HCT116 (cell line): Measurements from ENCODE around the gene ADCY1. TPM values are rescaled to one million over a fixed set of nuclear protein-coding genes. Genes with fewer than 3 reads are reported as not detected.

Source experiments
- ATAC-seq: fragments of 200-7000 bp; cut with Tn5 transposase; 2 replicates; pipeline ENCODE4 v1.9.1; 2020; ENCODE audit warnings: mild to moderate bottlenecking, moderate library complexity
- BruUV-seq: library from RNA; stranded (reverse); fragments of 400-500 nt; replicated peaks from 2 replicates; lab custom pipeline; 2021; lab: Mats Ljungman, UMichigan
- CTCF ChIA-PET: fragments of 300-600 bp; sonication (Branson Sonifier 250); formaldehyde crosslinking; loops from one replicate; lab custom pipeline; 2021; ENCODE audit warnings: antibody characterized with exemption; lab: Charles Lee
- POLR2A ChIA-PET: fragments of 300-600, 350-600 bp; sonication (Branson Sonifier 250); formaldehyde crosslinking; loops from one replicate; lab custom pipeline; 2021; ENCODE audit warnings: antibody characterized with exemption; lab: Charles Lee
- RAD21 ChIA-PET, 2 experiments: fragments of 300-600 bp; sonication (Branson Sonifier 250); formaldehyde crosslinking; loops; one replicate each; lab custom pipeline; 2023; ENCODE audit warnings: low total read pairs in 2 of 2; ENCODE audit not compliant: uncharacterized antibody in 2 of 2, unreplicated experiment in 2 of 2, low non-redundant PET in 1 of 2; lab: Charles Lee
- DNase-seq: peaks from one replicate; pipeline ENCODE4 v3.0.0-alpha.2; 2010; ENCODE audit warnings: low read depth, low spot score
- H2AFZ ChIP-seq: fragments of 200-600 bp; shearing (Covaris generic), sonication (generic); 2 replicates; pipeline ENCODE4 v1.6.1; 2017; ENCODE audit warnings: low read depth, mixed run types, mixed read lengths, antibody characterized with exemption, low read length; ENCODE audit not compliant: poor library complexity, severe bottlenecking
- H3K27ac ChIP-seq: 2 replicates; pipeline ENCODE4 v1.5.1; 2012; ENCODE audit warnings: low read depth, low read length
- H3K27me3 ChIP-seq: fragments of 200-600 bp; sonication (generic); 2 replicates; pipeline ENCODE4 v1.6.1; 2016; ENCODE audit warnings: mixed run types, low read length, mixed read lengths; ENCODE audit not compliant: insufficient read depth
- H3K36me3 ChIP-seq, 2 experiments: fragments of 200-500 bp in 1 of 2; fragments of 200-600 bp in 1 of 2; sonication (Bioruptor generic) in 1 of 2; sonication (generic) in 1 of 2; 2 replicates each; pipeline versions ENCODE4 v1.5.1 to v1.6.1; 2014 to 2016; ENCODE audit warnings: low read length in 2 of 2, inconsistent platforms in 1 of 2, mixed read lengths in 1 of 2, mixed run types in 1 of 2; ENCODE audit not compliant: insufficient read depth in 2 of 2, control insufficient read depth in 1 of 2
- H3K4me1 ChIP-seq, 2 experiments: fragments of 200-600 bp in 1 of 2; sonication (generic) in 1 of 2; 2 replicates each; pipeline versions ENCODE4 v1.5.1 to v1.6.1; 2012 to 2017; ENCODE audit warnings: low read length in 2 of 2, inconsistent platforms in 1 of 2, mild to moderate bottlenecking in 1 of 2, mixed read lengths in 1 of 2, mixed run types in 1 of 2, moderate library complexity in 1 of 2; ENCODE audit not compliant: insufficient read depth in 2 of 2, control insufficient read depth in 1 of 2
- H3K4me2 ChIP-seq: fragments of 200-600 bp; sonication (generic); 2 replicates; pipeline ENCODE4 v1.6.1; 2017; ENCODE audit warnings: mixed run types, low read length, mixed read lengths
- H3K4me3 ChIP-seq, 2 experiments: fragments of 200-600 bp in 1 of 2; sonication (generic) in 1 of 2; replicated peaks in 1 of 2; 2 replicates each; pipeline ENCODE4 v1.5.1; 2011 to 2016; ENCODE audit warnings: low read length in 2 of 2, control low read depth in 1 of 2, low read depth in 1 of 2, mild to moderate bottlenecking in 1 of 2, mixed read lengths in 1 of 2, mixed run types in 1 of 2
- H3K79me2 ChIP-seq: fragments of 200-600 bp; sonication (generic); 2 replicates; pipeline ENCODE4 v1.6.1; 2017; ENCODE audit warnings: mild to moderate bottlenecking, mixed run types, low read length, moderate library complexity, mixed read lengths; ENCODE audit not compliant: insufficient read depth
- H3K9ac ChIP-seq: fragments of 200-600 bp; sonication (generic); 2 replicates; pipeline ENCODE4 v1.6.1; 2016; ENCODE audit warnings: low read length, mixed read lengths
- H3K9me2 ChIP-seq: fragments of 200-600 bp; sonication (generic), shearing (Covaris generic); 2 replicates; pipeline ENCODE4 v1.6.1; 2017; ENCODE audit warnings: mixed run types, mild to moderate bottlenecking, moderate library complexity; ENCODE audit not compliant: insufficient read depth
- H3K9me3 ChIP-seq, 2 experiments: fragments of 200-500 bp in 1 of 2; fragments of 200-600 bp in 1 of 2; sonication (Bioruptor generic) in 1 of 2; sonication (generic) in 1 of 2; 2 replicates each; pipeline ENCODE4 v1.6.1; 2014 to 2017; ENCODE audit warnings: low read length in 2 of 2, mixed read lengths in 2 of 2, inconsistent platforms in 1 of 2, low read depth in 1 of 2, mild to moderate bottlenecking in 1 of 2, mixed run types in 1 of 2, moderate library complexity in 1 of 2; ENCODE audit not compliant: control insufficient read depth in 1 of 2, insufficient read depth in 1 of 2
- H4K20me1 ChIP-seq: fragments of 200-600 bp; sonication (generic), shearing (Covaris generic); 2 replicates; pipeline ENCODE4 v1.6.1; 2017; ENCODE audit warnings: mixed run types, mild to moderate bottlenecking, moderate library complexity; ENCODE audit not compliant: insufficient read depth
- ELF1 ChIP-seq: IDR thresholded peaks from 2 replicates; pipeline ENCODE4 v1.6.1; 2012; ENCODE audit warnings: low read depth, borderline replicate concordance
- FOSL1 ChIP-seq: IDR thresholded peaks from 2 replicates; pipeline ENCODE4 v1.6.1; 2012; ENCODE audit warnings: low read depth
- SP1 ChIP-seq: IDR thresholded peaks from 2 replicates; pipeline ENCODE4 v1.6.1; 2012; ENCODE audit warnings: low read depth
- TCF7L2 ChIP-seq: IDR thresholded peaks from 2 replicates; pipeline ENCODE4 v1.7.0; 2011; ENCODE audit warnings: borderline replicate concordance, inconsistent platforms; ENCODE audit not compliant: insufficient read depth, insufficient read length; ENCODE audit errors: extremely low read depth
- YY1 ChIP-seq: IDR thresholded peaks from 2 replicates; pipeline ENCODE4 v1.6.1; 2011; ENCODE audit warnings: low read length, low read depth, moderate library complexity, mild to moderate bottlenecking; ENCODE audit not compliant: insufficient replicate concordance; ENCODE audit errors: extremely low read depth
- intact Hi-C: fragments of 100-400 bp; cut with micrococcal nuclease; formaldehyde crosslinking; loops from 2 replicates; pipeline ENCODE4 v1.10.0; 2022
- total RNA-seq: library from RNA; stranded (reverse); gene quantifications from one replicate; pipeline ENCODE4 v1.2.1, GENCODE V29; 2021; ENCODE audit not compliant: unreplicated experiment
- TF ChIP-seq, protein P1 (sequence below): IDR thresholded peaks from 2 replicates; pipeline ENCODE4 v1.6.1; 2012
- TF ChIP-seq, protein P2 (sequence below): IDR thresholded peaks from 2 replicates; pipeline ENCODE4 v1.6.1; 2011; ENCODE audit warnings: mild to moderate bottlenecking, low read length, moderate library complexity; ENCODE audit not compliant: insufficient replicate concordance; ENCODE audit errors: extremely low read depth

Gene ADCY1
- total RNA-seq, 1 experiment from 2014 or later: 0.05 TPM

DNA sequence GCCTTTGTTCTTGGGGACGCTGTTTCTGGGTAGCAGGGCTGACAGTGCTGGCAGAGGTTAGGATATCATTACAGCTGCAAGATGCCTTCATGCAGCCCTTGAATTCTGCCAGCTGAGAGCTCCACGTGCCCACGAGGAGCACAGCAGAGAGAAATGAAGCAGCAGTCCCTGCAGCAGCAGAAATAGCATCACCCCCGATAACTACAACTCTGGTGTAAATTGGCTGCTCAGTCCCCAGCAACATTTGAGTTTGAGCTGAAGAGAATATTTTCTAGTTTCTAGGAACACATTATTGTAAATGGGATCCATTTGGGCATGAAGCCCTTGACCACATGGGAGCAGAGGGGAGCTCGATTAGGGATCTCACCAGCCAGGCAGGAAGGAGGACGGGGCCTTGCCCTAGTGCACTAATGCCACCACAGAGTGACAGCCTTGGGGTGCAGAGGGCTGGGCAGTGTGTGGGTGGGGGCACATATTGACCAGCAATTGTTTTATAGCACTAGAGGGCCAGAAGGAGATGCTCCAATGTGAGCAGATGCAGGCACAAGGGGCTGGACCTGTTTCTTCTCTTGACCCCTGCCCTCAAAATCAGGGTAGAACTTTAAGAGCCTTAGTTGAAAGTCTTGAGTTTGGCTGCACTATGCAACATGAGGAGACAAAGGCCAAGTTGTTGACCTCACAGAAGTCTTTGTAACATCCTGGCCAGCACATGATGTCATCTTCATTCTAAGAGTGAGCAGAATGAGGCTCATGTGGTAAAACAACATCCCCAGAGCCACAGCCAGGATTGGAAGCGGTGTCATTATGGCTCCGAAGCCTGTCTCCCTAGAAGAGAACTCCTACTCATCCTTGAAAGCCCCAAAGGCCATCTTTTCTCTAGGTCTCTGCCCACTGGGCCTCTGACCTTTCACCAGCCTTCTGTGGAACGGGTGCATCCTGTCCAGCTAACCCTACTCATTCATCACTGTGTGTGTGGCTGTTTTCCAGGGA, 52.6 kb downstream of the ADCY1 start:
- intact Hi-C loops: no loop called here
- TF ChIP-seq, protein P1, sequence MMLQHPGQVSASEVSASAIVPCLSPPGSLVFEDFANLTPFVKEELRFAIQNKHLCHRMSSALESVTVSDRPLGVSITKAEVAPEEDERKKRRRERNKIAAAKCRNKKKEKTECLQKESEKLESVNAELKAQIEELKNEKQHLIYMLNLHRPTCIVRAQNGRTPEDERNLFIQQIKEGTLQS: no peak
- TF ChIP-seq ELF1 (no peak), FOSL1 (no peak), SP1 (no peak), YY1 (no peak), TCF7L2 (no peak)
- TF ChIP-seq, protein P2, sequence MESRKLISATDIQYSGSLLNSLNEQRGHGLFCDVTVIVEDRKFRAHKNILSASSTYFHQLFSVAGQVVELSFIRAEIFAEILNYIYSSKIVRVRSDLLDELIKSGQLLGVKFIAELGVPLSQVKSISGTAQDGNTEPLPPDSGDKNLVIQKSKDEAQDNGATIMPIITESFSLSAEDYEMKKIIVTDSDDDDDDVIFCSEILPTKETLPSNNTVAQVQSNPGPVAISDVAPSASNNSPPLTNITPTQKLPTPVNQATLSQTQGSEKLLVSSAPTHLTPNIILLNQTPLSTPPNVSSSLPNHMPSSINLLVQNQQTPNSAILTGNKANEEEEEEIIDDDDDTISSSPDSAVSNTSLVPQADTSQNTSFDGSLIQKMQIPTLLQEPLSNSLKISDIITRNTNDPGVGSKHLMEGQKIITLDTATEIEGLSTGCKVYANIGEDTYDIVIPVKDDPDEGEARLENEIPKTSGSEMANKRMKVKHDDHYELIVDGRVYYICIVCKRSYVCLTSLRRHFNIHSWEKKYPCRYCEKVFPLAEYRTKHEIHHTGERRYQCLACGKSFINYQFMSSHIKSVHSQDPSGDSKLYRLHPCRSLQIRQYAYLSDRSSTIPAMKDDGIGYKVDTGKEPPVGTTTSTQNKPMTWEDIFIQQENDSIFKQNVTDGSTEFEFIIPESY: no peak
- TF ChIP-seq, all 23 proteins: peak for 0
- ChIA-PET CTCF (no interaction called here), POLR2A (no interaction called here), RAD21 (interaction anchor here in 1 of 2 experiments (0.5 kb wide), 1 partner anchor 237 kb away, joined by 3 read pairs; no protein-coding TSS in a partner anchor)
- BruUV-seq: no TSS peak
- no peaks in the 10 kb centered on the region for H3K79me2 ChIP-seq
- peaks cover 16% of the 10 kb centered on the region for H3K27me3 ChIP-seq
- no peak overlapping the region for H3K4me3 ChIP-seq
- no peak overlapping the region for H3K27ac ChIP-seq
- H3K9me3 ChIP-seq: no peaks in the 10 kb centered on the region
- ATAC-seq: no peak
- H3K4me2 ChIP-seq: no peak overlapping the region
- no peak for DNase-seq
- H2AFZ ChIP-seq: no peak overlapping the region
- H3K36me3 ChIP-seq: no peaks in the 10 kb centered on the region
- no peaks in the 10 kb centered on the region for H3K4me1 ChIP-seq
- no peaks in the 10 kb centered on the region for H3K9me2 ChIP-seq
- no peaks in the 10 kb centered on the region for H4K20me1 ChIP-seq
- H3K9ac ChIP-seq: no peak overlapping the region
